Stimulated activated naive B cell treated with anti-CD40 and anti-IgM and Interleukin-4, amounts not matched to agents 10 μg/mL and 1 μg/mL and 100 μg/mL, for 72 hours (primary cell): ENCODE data around the gene AP1S1.
"Not testable (repeated sequence)": the region's sequence is repeated elsewhere in the genome, so short reads cannot be mapped to it uniquely, and the experiment has no call there.

ENCODE experiments used
- ATAC-seq, 2 donors: fragments of 150-1000 bp; cut with Tn5 transposase; replicated peaks; 2 replicates each; pipeline ENCODE4 v1.10.0; 2021; ENCODE audit warnings: moderate library complexity in 1 of 2
- DNase-seq: peaks from one replicate; pipeline ENCODE4 v3.0.0; 2021
- H3K27ac Mint-ChIP-seq: one replicate; pipeline ENCODE4 v1.8.0; 2022; ENCODE audit warnings: mild to moderate bottlenecking, mixed read lengths
- H3K27me3 Mint-ChIP-seq, 2 donors: one replicate each; pipeline ENCODE4 v1.8.0; 2022; ENCODE audit warnings: mixed read lengths in 2 of 2
- H3K36me3 Mint-ChIP-seq, 2 donors: one replicate each; pipeline ENCODE4 v1.8.0; 2022; ENCODE audit warnings: mixed read lengths in 2 of 2, mild to moderate bottlenecking in 1 of 2
- H3K4me1 Mint-ChIP-seq, 2 donors: one replicate each; pipeline ENCODE4 v1.8.0; 2022; ENCODE audit warnings: mixed read lengths in 2 of 2, mild to moderate bottlenecking in 1 of 2
- H3K4me3 Mint-ChIP-seq, 2 donors: one replicate each; pipeline ENCODE4 v1.8.0; 2022; ENCODE audit warnings: mild to moderate bottlenecking in 2 of 2, mixed read lengths in 2 of 2, moderate library complexity in 1 of 2
- H3K9me3 Mint-ChIP-seq, 2 donors: one replicate each; pipeline ENCODE4 v1.8.0; 2022; ENCODE audit warnings: mixed read lengths in 2 of 2, mild to moderate bottlenecking in 1 of 2

The AP1S1 gene

DNA sequence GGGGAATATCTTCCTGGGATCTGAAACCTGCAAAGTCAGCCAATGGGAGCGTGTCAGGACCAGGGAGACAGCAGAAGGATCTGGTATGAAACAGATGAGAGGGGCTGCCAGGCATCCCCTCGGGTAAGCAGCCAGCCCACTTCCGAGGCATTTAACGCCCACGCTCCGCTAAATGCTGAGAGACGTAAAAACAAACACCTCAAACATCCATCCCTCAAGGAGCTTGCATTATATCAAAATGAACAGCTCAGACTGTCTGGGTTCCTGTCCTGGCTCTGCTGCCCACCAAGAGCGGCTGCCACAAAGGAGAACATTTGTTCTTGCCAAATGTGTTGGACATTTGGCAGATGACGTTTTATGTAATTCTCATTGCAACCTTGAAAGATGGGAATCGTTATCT lies 34.4 kb upstream of the AP1S1 start:
- no peak overlapping the region for H3K4me3 Mint-ChIP-seq
- H3K4me1 Mint-ChIP-seq, result peaks cover 12 to 24% of the 10 kb centered on the region in 2 donors
- H3K27me3 Mint-ChIP-seq, result peaks cover 12 to 24% of the 10 kb centered on the region in 2 donors
- no peak overlapping the region for H3K27ac Mint-ChIP-seq
- DNase-seq, result no peak
- no peak for ATAC-seq
- H3K36me3 Mint-ChIP-seq, result no peaks in the 10 kb centered on the region
- H3K9me3 Mint-ChIP-seq, result no peaks in the 10 kb centered on the region

DNA sequence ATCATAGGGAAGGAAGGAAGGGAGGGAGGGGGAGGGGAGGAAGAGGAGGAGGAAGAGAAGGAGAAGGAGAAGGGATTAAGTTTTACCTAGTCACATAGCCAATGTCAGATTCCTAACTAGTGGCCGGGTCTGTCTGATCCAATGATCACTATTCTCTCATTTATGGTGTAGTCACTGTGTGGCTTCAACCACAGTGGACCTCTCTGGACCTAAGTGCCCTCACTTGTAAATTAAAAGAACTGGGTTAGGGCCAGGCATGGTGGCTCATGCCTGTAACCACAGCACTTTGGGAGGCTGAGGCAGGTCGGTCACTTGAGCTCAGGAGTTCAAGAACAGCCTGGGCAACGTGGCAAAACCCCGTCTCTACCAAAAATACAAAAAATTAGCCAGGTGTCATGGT lies 34.0 kb upstream of the AP1S1 start:
- no peak overlapping the region for H3K27ac Mint-ChIP-seq
- peaks cover 16 to 29% of the 10 kb centered on the region in 2 donors for H3K27me3 Mint-ChIP-seq
- ATAC-seq (no peak), DNase-seq (no peak)
- H3K36me3 Mint-ChIP-seq, result no peaks in the 10 kb centered on the region
- H3K9me3 Mint-ChIP-seq, result peaks cover 0 to under 1% of the 10 kb centered on the region in 2 donors
- no peak overlapping the region for H3K4me3 Mint-ChIP-seq
- peaks cover 14 to 29% of the 10 kb centered on the region in 2 donors for H3K4me1 Mint-ChIP-seq

DNA sequence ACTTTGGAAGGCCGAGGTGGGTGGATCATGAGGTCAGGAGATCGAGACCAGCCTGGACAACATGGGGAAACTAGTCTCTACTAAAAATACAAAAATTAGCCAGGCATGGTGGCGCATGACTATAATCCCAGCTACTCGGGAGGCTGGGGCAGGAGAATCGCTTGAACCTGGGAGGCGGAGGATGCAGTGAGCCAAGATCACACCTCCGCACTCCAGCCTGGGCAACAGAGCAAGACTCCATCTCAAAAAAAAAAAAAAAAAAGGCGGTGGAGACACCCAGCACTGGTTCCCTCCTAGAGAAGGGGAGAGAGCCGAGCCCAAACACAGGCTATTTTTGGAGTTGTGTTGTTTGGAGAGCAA lies 32.7 kb upstream of the AP1S1 start:
- Mint-ChIP-seq H3K4me3 (peak overlapping the region; percentile 82 to 84), H3K4me1 (peaks cover 21 to 39% of the 10 kb centered on the region in 2 donors), H3K27ac (peak overlapping the region; percentile 90), H3K27me3 (peaks cover 21 to 38% of the 10 kb centered on the region in 2 donors)
- not testable (repeated sequence) for H3K36me3 Mint-ChIP-seq, H3K9me3 Mint-ChIP-seq, DNase-seq
- peak in 1 of 2 donors; percentile 25 for ATAC-seq

DNA sequence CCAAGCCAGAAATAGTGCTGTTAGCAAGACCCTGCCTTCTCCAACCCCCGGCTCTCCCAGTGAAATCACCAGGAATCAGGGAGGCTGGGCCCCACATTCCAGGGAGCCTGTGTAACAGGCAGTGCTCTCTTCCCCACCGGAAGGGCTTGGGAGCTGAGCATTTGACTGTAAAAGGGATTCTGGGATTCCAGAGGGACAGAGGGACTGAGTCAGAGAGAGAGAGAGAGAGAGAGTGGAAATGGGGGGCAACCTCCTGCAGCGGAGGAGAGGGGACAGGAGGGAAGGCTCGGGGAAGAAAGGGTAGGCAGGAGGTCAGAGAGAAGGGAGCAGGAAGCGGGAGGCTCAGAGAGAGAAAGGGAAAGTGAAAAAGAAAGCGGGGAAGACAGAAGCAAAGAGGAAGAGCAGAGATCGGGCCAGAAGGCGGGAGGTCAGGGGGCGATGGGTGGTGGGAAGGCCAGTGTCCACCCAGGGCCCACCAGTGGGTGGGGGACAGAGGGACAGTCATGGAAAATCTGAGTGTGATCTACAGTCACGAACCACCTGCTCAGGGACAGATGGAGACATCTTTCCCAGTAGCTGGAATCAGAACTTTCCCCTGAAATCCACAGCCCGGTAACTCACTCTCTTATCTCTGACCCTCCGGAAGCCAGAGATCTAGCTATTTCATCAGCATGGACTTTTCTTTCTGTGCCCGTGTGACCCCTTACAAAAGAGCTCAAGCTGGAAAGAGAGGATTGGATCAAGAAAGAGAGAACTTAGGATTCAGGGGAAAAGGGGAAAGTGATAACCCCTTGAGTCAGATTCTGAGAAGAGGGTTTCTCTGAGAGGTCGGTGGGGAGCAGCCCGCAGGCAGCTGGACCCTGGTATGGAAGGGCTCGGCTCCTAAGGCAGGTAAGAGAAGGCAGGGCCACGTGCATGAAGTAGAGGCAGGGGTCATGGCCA lies 32.0 kb upstream of the AP1S1 start:
- ATAC-seq (peak; percentile 45 to 66), DNase-seq (no peak)
- Mint-ChIP-seq H3K27ac (peak overlapping the region; percentile 90), H3K27me3 (peaks cover 27 to 44% of the 10 kb centered on the region in 2 donors), H3K36me3 (no peaks in the 10 kb centered on the region), H3K4me1 (peaks cover 27 to 46% of the 10 kb centered on the region in 2 donors), H3K9me3 (peaks cover 0 to 1% of the 10 kb centered on the region in 2 donors), H3K4me3 (peak overlapping the region; percentile 82 to 84)

GRCh38 chr7:101122933-101123702 lies 31.2 kb upstream of the AP1S1 start:
- H3K36me3 Mint-ChIP-seq, result no peaks in the 10 kb centered on the region
- H3K9me3 Mint-ChIP-seq, result peaks cover 0 to 1% of the 10 kb centered on the region in 2 donors
- H3K4me1 Mint-ChIP-seq, result peaks cover 28 to 53% of the 10 kb centered on the region in 2 donors
- ATAC-seq (no peak), DNase-seq (no peak)
- peaks cover 36 to 53% of the 10 kb centered on the region in 2 donors for H3K27me3 Mint-ChIP-seq
- no peak overlapping the region for H3K27ac Mint-ChIP-seq
- no peak overlapping the region for H3K4me3 Mint-ChIP-seq

DNA sequence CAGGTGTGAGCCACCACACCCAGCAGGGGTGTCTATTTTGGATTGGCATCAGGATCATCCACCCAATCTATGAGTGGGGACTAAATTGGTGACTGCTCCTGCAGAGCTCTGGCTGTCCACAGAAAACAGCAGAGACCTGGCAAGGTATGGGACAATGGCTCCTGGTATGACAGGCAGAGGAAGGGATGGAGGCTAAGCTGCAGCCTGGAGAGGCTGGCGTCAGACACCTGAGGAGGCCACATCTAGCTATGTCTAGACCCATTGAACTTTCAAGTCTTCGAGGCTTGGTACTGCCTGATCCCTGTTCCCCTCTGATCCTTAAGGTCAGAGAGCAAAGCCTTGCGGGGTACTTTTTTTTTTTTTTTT lies 30.6 kb upstream of the AP1S1 start:
- H3K4me1 Mint-ChIP-seq, result peaks cover 30 to 53% of the 10 kb centered on the region in 2 donors
- H3K27me3 Mint-ChIP-seq, result peaks cover 41 to 57% of the 10 kb centered on the region in 2 donors
- DNase-seq (no peak), ATAC-seq (no peak)
- H3K4me3 Mint-ChIP-seq, result no peak overlapping the region
- H3K27ac Mint-ChIP-seq, result no peak overlapping the region
- H3K9me3 Mint-ChIP-seq, result peaks cover 0 to 1% of the 10 kb centered on the region in 2 donors
- no peaks in the 10 kb centered on the region for H3K36me3 Mint-ChIP-seq

DNA sequence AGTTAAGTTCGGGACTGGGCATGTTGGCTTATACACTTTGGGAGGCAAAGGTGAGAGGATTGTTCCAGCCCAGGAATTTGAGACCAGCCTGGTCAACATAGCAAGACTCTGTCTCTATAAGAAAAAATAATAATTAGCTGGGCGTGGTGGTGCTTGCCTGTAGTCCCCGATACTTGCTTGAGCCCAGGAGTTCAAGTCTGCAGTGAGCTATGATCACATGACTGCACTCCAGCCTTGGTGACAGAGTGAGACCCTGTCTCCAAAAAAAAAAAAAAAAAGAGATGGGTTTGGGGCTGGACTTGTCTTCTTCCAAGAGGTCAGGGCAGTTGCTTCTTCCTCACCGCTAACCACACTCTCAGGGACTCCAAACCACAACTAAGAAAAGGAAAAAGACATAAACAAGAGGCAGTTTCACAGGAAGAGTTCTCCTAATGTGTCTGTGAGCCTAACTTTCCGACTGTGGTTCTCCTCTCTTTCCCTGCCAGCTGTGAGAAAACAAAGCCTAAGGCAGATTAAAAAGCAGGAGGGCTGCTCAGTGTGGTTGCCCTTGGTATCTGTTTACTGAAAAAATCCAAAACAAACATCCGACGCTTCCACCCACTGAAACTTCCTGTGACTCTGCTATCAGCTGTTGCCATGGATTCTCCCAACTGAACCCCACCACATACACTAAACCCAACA lies 29.8 kb upstream of the AP1S1 start:
- Mint-ChIP-seq H3K4me1 (peaks cover 30 to 53% of the 10 kb centered on the region in 2 donors), H3K9me3 (peaks cover 0 to 1% of the 10 kb centered on the region in 2 donors), H3K27me3 (peaks cover 47 to 57% of the 10 kb centered on the region in 2 donors), H3K4me3 (no peak overlapping the region), H3K36me3 (no peaks in the 10 kb centered on the region), H3K27ac (no peak overlapping the region)
- no peak for DNase-seq
- ATAC-seq, result no peak

DNA sequence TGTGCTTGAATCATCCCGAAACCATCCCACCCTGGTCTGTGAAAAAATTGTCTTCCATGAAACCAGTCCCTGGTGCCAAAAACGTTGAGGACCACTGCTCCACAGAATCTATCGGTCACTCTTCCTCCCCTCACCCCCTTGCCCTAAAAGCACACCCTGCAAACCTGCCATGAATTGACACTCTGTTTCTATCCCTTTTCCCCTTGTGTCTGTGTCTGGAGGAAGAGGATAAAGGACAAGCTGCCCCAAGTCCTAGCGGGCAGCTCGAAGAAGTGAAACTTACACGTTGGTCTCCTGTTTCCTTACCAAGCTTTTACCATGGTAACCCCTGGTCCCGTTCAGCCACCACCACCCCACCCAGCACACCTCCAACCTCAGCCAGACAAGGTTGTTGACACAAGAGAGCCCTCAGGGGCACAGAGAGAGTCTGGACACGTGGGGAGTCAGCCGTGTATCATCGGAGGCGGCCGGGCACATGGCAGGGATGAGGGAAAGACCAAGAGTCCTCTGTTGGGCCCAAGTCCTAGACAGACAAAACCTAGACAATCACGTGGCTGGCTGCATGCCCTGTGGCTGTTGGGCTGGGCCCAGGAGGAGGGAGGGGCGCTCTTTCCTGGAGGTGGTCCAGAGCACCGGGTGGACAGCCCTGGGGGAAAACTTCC lies 28.2 kb upstream of the AP1S1 start:
- Mint-ChIP-seq H3K4me3 (peak overlapping the region in 1 of 2 donors; percentile 51), H3K9me3 (peaks cover 0 to 1% of the 10 kb centered on the region in 2 donors), H3K27ac (peak overlapping the region; percentile 25), H3K4me1 (peaks cover 30 to 52% of the 10 kb centered on the region in 2 donors), H3K36me3 (no peaks in the 10 kb centered on the region), H3K27me3 (peaks cover 54 to 60% of the 10 kb centered on the region in 2 donors)
- ATAC-seq (peak; percentile 28 to 65), DNase-seq (no peak)

GRCh38 chr7:101126651-101127459 lies 27.4 kb upstream of the AP1S1 start, which contains the start of gene SERPINE1:
SERPINE1 (plus strand) TSS chr7:101127104; CDS start chr7:101128394, 1,290 bp downstream.
- H3K9me3 Mint-ChIP-seq, result peaks cover 0 to 1% of the 10 kb centered on the region in 2 donors
- H3K27ac Mint-ChIP-seq, result peak within 1 kb of the TSS; percentile 25

GRCh38 chr7:101127460-101128039 lies 26.7 kb upstream of the AP1S1 start:
- no peak for ATAC-seq
- H3K9me3 Mint-ChIP-seq, result peaks cover 0 to 1% of the 10 kb centered on the region in 2 donors
- H3K27me3 Mint-ChIP-seq, result peaks cover 60 to 62% of the 10 kb centered on the region in 2 donors

More at GRCh38 chr7:101126651-101127459, 27.4 kb upstream of the AP1S1 start, which contains the start of gene SERPINE1:
- Mint-ChIP-seq H3K27me3 (peaks cover 55 to 63% of the 10 kb centered on the region in 2 donors), H3K36me3 (no peaks in the 10 kb centered on the region), H3K4me1 (peaks cover 29 to 46% of the 10 kb centered on the region in 2 donors), H3K4me3 (peak within 1 kb of the TSS; percentile 22 to 51)
- ATAC-seq (peak; percentile 67 to 75), DNase-seq (peak; percentile 26)

DNA sequence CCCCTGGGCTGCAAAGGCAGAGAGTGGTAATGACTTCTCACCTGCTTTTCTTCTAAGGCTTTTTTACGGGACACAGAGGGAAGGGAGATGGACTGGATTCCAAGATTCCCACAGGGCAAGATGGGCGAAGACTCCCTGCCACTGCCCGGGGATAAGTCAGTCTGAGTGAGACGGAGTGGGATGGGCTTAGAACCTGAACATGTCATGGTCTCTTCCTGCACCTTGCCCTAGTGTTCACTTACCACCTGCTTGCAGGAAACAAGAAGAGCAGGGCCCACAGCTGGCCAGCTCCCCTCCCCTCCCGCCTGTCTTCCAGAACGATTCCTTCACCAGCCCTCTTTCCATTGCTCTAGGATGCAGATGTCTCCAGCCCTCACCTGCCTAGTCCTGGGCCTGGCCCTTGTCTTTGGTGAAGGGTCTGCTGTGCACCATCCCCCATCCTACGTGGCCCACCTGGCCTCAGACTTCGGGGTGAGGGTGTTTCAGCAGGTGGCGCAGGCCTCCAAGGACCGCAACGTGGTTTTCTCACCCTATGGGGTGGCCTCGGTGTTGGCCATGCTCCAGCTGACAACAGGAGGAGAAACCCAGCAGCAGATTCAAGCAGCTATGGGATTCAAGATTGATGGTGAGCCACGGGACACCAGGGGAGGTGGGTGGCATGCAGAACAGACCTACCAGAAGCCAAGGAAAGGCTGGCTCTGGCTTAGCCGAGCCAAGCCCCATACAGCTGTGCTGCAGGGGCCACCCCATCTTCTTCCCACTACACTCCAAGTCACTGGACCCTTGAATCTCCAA lies 26.0 kb upstream of the AP1S1 start:
- ATAC-seq, result no peak
- Mint-ChIP-seq H3K4me1 (peaks cover 22 to 36% of the 10 kb centered on the region in 2 donors), H3K27ac (no peak overlapping the region), H3K36me3 (no peaks in the 10 kb centered on the region), H3K27me3 (peaks cover 55 to 65% of the 10 kb centered on the region in 2 donors), H3K9me3 (peaks cover 0 to 1% of the 10 kb centered on the region in 2 donors), H3K4me3 (no peak overlapping the region)
- no peak for DNase-seq

More at GRCh38 chr7:101127460-101128039, 26.7 kb upstream of the AP1S1 start:
- Mint-ChIP-seq H3K27ac (no peak overlapping the region), H3K4me1 (peaks cover 23 to 39% of the 10 kb centered on the region in 2 donors), H3K36me3 (no peaks in the 10 kb centered on the region), H3K4me3 (peak overlapping the region; percentile 22 to 44)
- DNase-seq, result no peak

GRCh38 chr7:101129603-101130117 lies 24.6 kb upstream of the AP1S1 start:
- peaks cover 0 to 1% of the 10 kb centered on the region in 2 donors for H3K9me3 Mint-ChIP-seq
- peaks cover 61 to 75% of the 10 kb centered on the region in 2 donors for H3K27me3 Mint-ChIP-seq
- H3K36me3 Mint-ChIP-seq, result no peaks in the 10 kb centered on the region
- DNase-seq, result no peak
- ATAC-seq, result no peak
- peaks cover 27 to 42% of the 10 kb centered on the region in 2 donors for H3K4me1 Mint-ChIP-seq
- H3K4me3 Mint-ChIP-seq, result no peak overlapping the region
- H3K27ac Mint-ChIP-seq, result no peak overlapping the region
